Activated naive CD8-positive, alpha-beta T cell treated with anti-CD3 and anti-CD28 coated beads, Interleukin-2, amount 10 ng/mL, durations not matched to agents 7 days and 5 days (primary cell): Measurements from ENCODE around the gene DNAJB8. TPM values are rescaled to one million over a fixed set of nuclear protein-coding genes. Genes with fewer than 3 reads are reported as not detected.

Experiments
- ATAC-seq: fragments of 150-1000 bp; cut with Tn5 transposase; one replicate; pipeline ENCODE4 v1.10.0; 2021; ENCODE audit warnings: low read depth, moderate library complexity
- POLR2A ChIA-PET: fragments of 350-600 bp; sonication (Branson Sonifier 250); formaldehyde crosslinking; loops from one replicate; lab custom pipeline; 2021; ENCODE audit warnings: antibody characterized with exemption; lab: Charles Lee
- DNase-seq: peaks from one replicate; pipeline ENCODE4 v3.0.0; 2021
- H3K27ac Mint-ChIP-seq: one replicate; pipeline ENCODE4 v1.8.0; 2022; ENCODE audit warnings: mild to moderate bottlenecking, mixed read lengths
- H3K27me3 Mint-ChIP-seq: one replicate; pipeline ENCODE4 v1.8.0; 2022; ENCODE audit warnings: mild to moderate bottlenecking, moderate library complexity, mixed read lengths
- H3K36me3 Mint-ChIP-seq: one replicate; pipeline ENCODE4 v1.8.0; 2021; ENCODE audit warnings: mild to moderate bottlenecking, mixed read lengths
- H3K4me1 Mint-ChIP-seq: one replicate; pipeline ENCODE4 v1.8.0; 2021; ENCODE audit warnings: mixed read lengths
- H3K4me3 Mint-ChIP-seq: one replicate; pipeline ENCODE4 v1.8.0; 2022; ENCODE audit warnings: mild to moderate bottlenecking, moderate library complexity, mixed read lengths
- H3K9me3 Mint-ChIP-seq: one replicate; pipeline ENCODE4 v1.8.0; 2021; ENCODE audit warnings: mixed read lengths
- total RNA-seq, 2 experiments: library from RNA; stranded (reverse); gene quantifications; one replicate each; pipeline ENCODE4 v1.2.3, GENCODE V29; 2021

DNAJB8 gene
- total RNA-seq, 2 experiments from 2014 or later: not detected

GRCh38 chr3:128452120-128452519, 14.6 kb downstream of the DNAJB8 start:
- H3K4me1 Mint-ChIP-seq: peaks cover 17% of the 10 kb centered on the region
- H3K27ac Mint-ChIP-seq: peak overlapping the region; percentile 6
- DNase-seq (no peak), ATAC-seq (no peak)
- H3K4me3 Mint-ChIP-seq: no peak overlapping the region
- POLR2A ChIA-PET: no interaction called here
- peaks cover 19% of the 10 kb centered on the region for H3K9me3 Mint-ChIP-seq
- H3K36me3 Mint-ChIP-seq: peaks cover 12% of the 10 kb centered on the region
- peaks cover 25% of the 10 kb centered on the region for H3K27me3 Mint-ChIP-seq

- ATAC-seq (no peak), DNase-seq (no peak)
- POLR2A ChIA-PET: interaction anchor here (0.8 to 1.0 kb wide), 2 partner anchors 8 to 37 kb away, joined by 3 read pairs; no protein-coding TSS in a partner anchor
- peak overlapping the region; percentile 96 for H3K27ac Mint-ChIP-seq
- H3K4me1 Mint-ChIP-seq: peaks cover 26% of the 10 kb centered on the region
- peaks cover 32% of the 10 kb centered on the region for H3K9me3 Mint-ChIP-seq
- peaks cover 5% of the 10 kb centered on the region for H3K27me3 Mint-ChIP-seq
- peak overlapping the region; percentile 71 for H3K4me3 Mint-ChIP-seq
- peaks cover 20% of the 10 kb centered on the region for H3K36me3 Mint-ChIP-seq
Observed at GRCh38 chr3:128449111-128449638, 17.5 kb downstream of the DNAJB8 start.

- Mint-ChIP-seq H3K27me3 (peaks cover 3% of the 10 kb centered on the region), H3K9me3 (peaks cover 32% of the 10 kb centered on the region), H3K4me3 (peak overlapping the region; percentile 71), H3K36me3 (peaks cover 20% of the 10 kb centered on the region), H3K27ac (peak overlapping the region; percentile 96), H3K4me1 (peaks cover 24% of the 10 kb centered on the region)
- no peak for DNase-seq
- peak; percentile 76 for ATAC-seq
- POLR2A ChIA-PET: interaction anchor here (0.8 to 1.2 kb wide), 3 partner anchors 9 to 38 kb away, joined by 3 to 10 read pairs (median 3); no protein-coding TSS in a partner anchor
Observed at GRCh38 chr3:128448491-128448890, 18.2 kb downstream of the DNAJB8 start.

GRCh38 chr3:128447561-128448013, 19.1 kb downstream of the DNAJB8 start:
- H3K27ac Mint-ChIP-seq: peak overlapping the region; percentile 96
- ATAC-seq (peak; percentile 58), DNase-seq (peak; percentile 55)
- peaks cover 32% of the 10 kb centered on the region for H3K9me3 Mint-ChIP-seq
- H3K4me1 Mint-ChIP-seq: peaks cover 24% of the 10 kb centered on the region
- H3K36me3 Mint-ChIP-seq: peaks cover 20% of the 10 kb centered on the region
- POLR2A ChIA-PET: interaction anchor here (1.2 kb wide), 1 partner anchor 35 kb away, joined by 10 read pairs; no protein-coding TSS in a partner anchor
- H3K27me3 Mint-ChIP-seq: peaks cover 3% of the 10 kb centered on the region
- peak overlapping the region; percentile 17 for H3K4me3 Mint-ChIP-seq

- peak overlapping the region; percentile 96 for H3K27ac Mint-ChIP-seq
- ATAC-seq (no peak), DNase-seq (no peak)
- peaks cover 24% of the 10 kb centered on the region for H3K4me1 Mint-ChIP-seq
- H3K4me3 Mint-ChIP-seq: no peak overlapping the region
- POLR2A ChIA-PET: no interaction called here
- H3K36me3 Mint-ChIP-seq: peaks cover 20% of the 10 kb centered on the region
- peaks cover 32% of the 10 kb centered on the region for H3K9me3 Mint-ChIP-seq
- peaks cover 1% of the 10 kb centered on the region for H3K27me3 Mint-ChIP-seq
Observed at GRCh38 chr3:128446821-128447220, 19.9 kb downstream of the DNAJB8 start.

- ATAC-seq (no peak), DNase-seq (no peak)
Observed at GRCh38 chr3:128445357-128445756, 21.3 kb downstream of the DNAJB8 start.

GRCh38 chr3:128443771-128444170, 22.9 kb downstream of the DNAJB8 start:
- no peak for DNase-seq

More at GRCh38 chr3:128445357-128445756, 21.3 kb downstream of the DNAJB8 start:
- peaks cover 20% of the 10 kb centered on the region for H3K36me3 Mint-ChIP-seq
- peaks cover 30% of the 10 kb centered on the region for H3K9me3 Mint-ChIP-seq
- H3K4me3 Mint-ChIP-seq: no peak overlapping the region
- peaks cover 24% of the 10 kb centered on the region for H3K4me1 Mint-ChIP-seq
- POLR2A ChIA-PET: no interaction called here
- H3K27me3 Mint-ChIP-seq: no peaks in the 10 kb centered on the region
- H3K27ac Mint-ChIP-seq: no peak overlapping the region

GRCh38 chr3:128442949-128443348, 23.7 kb downstream of the DNAJB8 start:
- Mint-ChIP-seq H3K27me3 (peaks cover 3% of the 10 kb centered on the region), H3K4me3 (no peak overlapping the region), H3K36me3 (peaks cover 12% of the 10 kb centered on the region), H3K4me1 (peaks cover 17% of the 10 kb centered on the region), H3K27ac (no peak overlapping the region), H3K9me3 (peaks cover 16% of the 10 kb centered on the region)
- DNase-seq: no peak
- ATAC-seq: no peak
- POLR2A ChIA-PET: no interaction called here

More at GRCh38 chr3:128443771-128444170, 22.9 kb downstream of the DNAJB8 start:
- peak overlapping the region; percentile 72 for H3K27ac Mint-ChIP-seq
- no peak overlapping the region for H3K4me3 Mint-ChIP-seq
- peaks cover 16% of the 10 kb centered on the region for H3K36me3 Mint-ChIP-seq
- no peak for ATAC-seq
- H3K4me1 Mint-ChIP-seq: peaks cover 22% of the 10 kb centered on the region
- peaks cover 22% of the 10 kb centered on the region for H3K9me3 Mint-ChIP-seq
- peaks cover 3% of the 10 kb centered on the region for H3K27me3 Mint-ChIP-seq
- POLR2A ChIA-PET: no interaction called here

- Mint-ChIP-seq H3K4me3 (no peak overlapping the region), H3K27ac (no peak overlapping the region), H3K27me3 (peaks cover 6% of the 10 kb centered on the region), H3K4me1 (peaks cover 9% of the 10 kb centered on the region), H3K36me3 (peaks cover 7% of the 10 kb centered on the region), H3K9me3 (peaks cover 13% of the 10 kb centered on the region)
- DNase-seq (no peak), ATAC-seq (no peak)
- POLR2A ChIA-PET: no interaction called here
Observed at GRCh38 chr3:128442070-128442469, 24.6 kb downstream of the DNAJB8 start.

- ATAC-seq (no peak), DNase-seq (no peak)
- Mint-ChIP-seq H3K27ac (no peak overlapping the region), H3K4me3 (no peak overlapping the region), H3K36me3 (no peaks in the 10 kb centered on the region), H3K27me3 (peaks cover 21% of the 10 kb centered on the region), H3K4me1 (no peaks in the 10 kb centered on the region), H3K9me3 (no peaks in the 10 kb centered on the region)
- POLR2A ChIA-PET: no interaction called here
Observed at GRCh38 chr3:128439226-128439625, 27.5 kb downstream of the DNAJB8 start.

- H3K27ac Mint-ChIP-seq: no peak overlapping the region
- peaks cover 25% of the 10 kb centered on the region for H3K27me3 Mint-ChIP-seq
- ATAC-seq: no peak
- no peaks in the 10 kb centered on the region for H3K4me1 Mint-ChIP-seq
- no peaks in the 10 kb centered on the region for H3K36me3 Mint-ChIP-seq
- POLR2A ChIA-PET: no interaction called here
- no peaks in the 10 kb centered on the region for H3K9me3 Mint-ChIP-seq
- DNase-seq: no peak
- no peak overlapping the region for H3K4me3 Mint-ChIP-seq
Observed at GRCh38 chr3:128438488-128439072, 28.1 kb downstream of the DNAJB8 start.

- no peak overlapping the region for H3K27ac Mint-ChIP-seq
- ATAC-seq (no peak), DNase-seq (no peak)
- H3K9me3 Mint-ChIP-seq: no peaks in the 10 kb centered on the region
- H3K4me1 Mint-ChIP-seq: no peaks in the 10 kb centered on the region
- no peaks in the 10 kb centered on the region for H3K36me3 Mint-ChIP-seq
- POLR2A ChIA-PET: no interaction called here
- H3K4me3 Mint-ChIP-seq: no peak overlapping the region
- H3K27me3 Mint-ChIP-seq: peaks cover 40% of the 10 kb centered on the region
Observed at GRCh38 chr3:128436214-128436613, 30.5 kb downstream of the DNAJB8 start.

GRCh38 chr3:128435561-128435960, 31.1 kb downstream of the DNAJB8 start:
- Mint-ChIP-seq H3K4me3 (no peak overlapping the region), H3K27me3 (peaks cover 47% of the 10 kb centered on the region), H3K9me3 (no peaks in the 10 kb centered on the region), H3K27ac (no peak overlapping the region), H3K4me1 (no peaks in the 10 kb centered on the region), H3K36me3 (no peaks in the 10 kb centered on the region)
- POLR2A ChIA-PET: no interaction called here
- no peak for DNase-seq
- ATAC-seq: no peak

GRCh38 chr3:128435058-128435457, 31.6 kb downstream of the DNAJB8 start:
- H3K27ac Mint-ChIP-seq: no peak overlapping the region
- no peak for DNase-seq
- H3K36me3 Mint-ChIP-seq: no peaks in the 10 kb centered on the region
- no peaks in the 10 kb centered on the region for H3K4me1 Mint-ChIP-seq
- POLR2A ChIA-PET: no interaction called here
- no peaks in the 10 kb centered on the region for H3K9me3 Mint-ChIP-seq
- H3K4me3 Mint-ChIP-seq: no peak overlapping the region
- no peak for ATAC-seq
- peaks cover 51% of the 10 kb centered on the region for H3K27me3 Mint-ChIP-seq
